GM12878 (cell line): Measurements from ENCODE around the gene PCDHA7.

Experiments used
- CHD2 ChIP-seq: IDR thresholded peaks from 2 replicates; pipeline ENCODE4 v1.6.1; 2011; ENCODE audit warnings: low read depth, low read length, improper control_type of control experiment, borderline replicate concordance
- NFIC ChIP-seq: IDR thresholded peaks from 2 replicates; pipeline ENCODE4 v1.6.1; 2012; ENCODE audit warnings: low read depth, mild to moderate bottlenecking, inconsistent platforms, low read length, moderate library complexity
- NR2C2 ChIP-seq: IDR thresholded peaks from 2 replicates; pipeline ENCODE4 v1.6.1; 2011; ENCODE audit warnings: borderline replicate concordance, low read depth; ENCODE audit not compliant: control insufficient read depth, insufficient read length
- PML ChIP-seq: IDR thresholded peaks from 2 replicates; pipeline ENCODE4 v1.6.1; 2012; ENCODE audit warnings: low read length, inconsistent platforms
- SMARCA5 ChIP-seq: fragments of 450-650 bp; IDR thresholded peaks from 2 replicates; pipeline ENCODE4 v1.6.1; 2017; ENCODE audit warnings: mild to moderate bottlenecking
- TCF12 ChIP-seq: IDR thresholded peaks from 2 replicates; pipeline ENCODE4 v1.6.1; 2011; ENCODE audit warnings: low read depth, mild to moderate bottlenecking, low read length
- ZSCAN29 ChIP-seq: fragments of 450-650 bp; IDR thresholded peaks from 2 replicates; pipeline ENCODE4 v1.6.1; 2017; ENCODE audit warnings: mild to moderate bottlenecking, moderate library complexity
- TF ChIP-seq, protein P1 (sequence below): IDR thresholded peaks from 2 replicates; pipeline ENCODE4 v1.6.1; 2012; ENCODE audit warnings: low read length, inconsistent platforms
- TF ChIP-seq, protein P2 (sequence below): IDR thresholded peaks from 2 replicates; pipeline ENCODE4 v1.6.1; 2011; ENCODE audit warnings: mild to moderate bottlenecking, low read depth, low read length, moderate library complexity; ENCODE audit not compliant: insufficient replicate concordance
- TF ChIP-seq, protein P3 (sequence below), 3 experiments: IDR thresholded peaks in 2 of 3; conservative IDR thresholded peaks in 1 of 3; 2 replicates each; pipeline ENCODE4 v1.5.1; 2011; ENCODE audit warnings: low read depth in 3 of 3, low read length in 3 of 3, mild to moderate bottlenecking in 3 of 3, control low read depth in 2 of 3, moderate library complexity in 2 of 3, inconsistent platforms in 1 of 3, mixed read lengths in 1 of 3; ENCODE audit not compliant: control insufficient read depth in 2 of 3, insufficient read depth in 1 of 3; ENCODE audit errors: extremely low read depth in 1 of 3
- TF ChIP-seq, protein P4 (sequence below): fragments of 450-650 bp; IDR thresholded peaks from 2 replicates; pipeline ENCODE4 v1.6.1; 2014; ENCODE audit warnings: mild to moderate bottlenecking

DNA sequence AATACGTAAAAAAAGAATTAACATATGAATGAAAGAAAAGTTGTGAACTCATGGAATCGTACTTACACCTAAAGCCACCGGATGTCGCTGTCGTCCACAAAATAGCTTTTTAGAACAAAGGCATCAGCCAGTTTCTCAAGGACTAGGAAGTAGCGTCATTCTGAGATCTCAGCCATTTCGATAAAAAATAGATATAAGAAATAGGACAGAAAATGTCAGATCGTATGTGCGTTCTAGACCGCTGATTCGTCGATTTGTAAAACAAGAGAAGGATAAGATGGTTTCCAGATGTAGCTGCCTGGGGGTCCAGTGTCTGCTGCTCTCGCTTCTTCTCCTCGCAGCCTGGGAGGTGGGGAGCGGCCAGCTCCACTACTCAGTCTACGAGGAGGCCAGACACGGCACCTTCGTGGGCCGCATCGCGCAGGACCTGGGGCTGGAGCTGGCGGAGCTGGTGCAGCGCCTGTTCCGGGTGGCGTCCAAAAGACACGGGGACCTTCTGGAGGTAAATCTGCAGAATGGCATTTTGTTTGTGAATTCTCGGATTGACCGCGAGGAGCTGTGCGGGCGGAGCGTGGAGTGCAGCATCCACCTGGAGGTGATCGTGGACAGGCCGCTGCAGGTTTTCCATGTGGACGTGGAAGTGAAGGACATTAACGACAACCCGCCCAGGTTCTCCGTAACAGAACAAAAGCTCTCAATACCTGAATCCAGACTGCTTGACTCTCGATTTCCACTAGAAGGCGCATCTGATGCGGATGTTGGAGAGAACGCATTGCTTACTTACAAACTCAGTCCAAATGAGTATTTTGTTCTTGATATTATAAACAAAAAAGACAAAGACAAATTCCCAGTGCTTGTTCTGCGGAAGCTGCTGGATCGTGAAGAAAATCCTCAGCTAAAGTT, 22.0 kb downstream of the PCDHA7 start, which contains the start of gene PCDHA10:
- TF ChIP-seq SMARCA5, result no peak
- TF ChIP-seq ZSCAN29, result no peak
- TF ChIP-seq, protein P1, sequence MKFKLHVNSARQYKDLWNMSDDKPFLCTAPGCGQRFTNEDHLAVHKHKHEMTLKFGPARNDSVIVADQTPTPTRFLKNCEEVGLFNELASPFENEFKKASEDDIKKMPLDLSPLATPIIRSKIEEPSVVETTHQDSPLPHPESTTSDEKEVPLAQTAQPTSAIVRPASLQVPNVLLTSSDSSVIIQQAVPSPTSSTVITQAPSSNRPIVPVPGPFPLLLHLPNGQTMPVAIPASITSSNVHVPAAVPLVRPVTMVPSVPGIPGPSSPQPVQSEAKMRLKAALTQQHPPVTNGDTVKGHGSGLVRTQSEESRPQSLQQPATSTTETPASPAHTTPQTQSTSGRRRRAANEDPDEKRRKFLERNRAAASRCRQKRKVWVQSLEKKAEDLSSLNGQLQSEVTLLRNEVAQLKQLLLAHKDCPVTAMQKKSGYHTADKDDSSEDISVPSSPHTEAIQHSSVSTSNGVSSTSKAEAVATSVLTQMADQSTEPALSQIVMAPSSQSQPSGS, result no peak
- TF ChIP-seq, protein P2, sequence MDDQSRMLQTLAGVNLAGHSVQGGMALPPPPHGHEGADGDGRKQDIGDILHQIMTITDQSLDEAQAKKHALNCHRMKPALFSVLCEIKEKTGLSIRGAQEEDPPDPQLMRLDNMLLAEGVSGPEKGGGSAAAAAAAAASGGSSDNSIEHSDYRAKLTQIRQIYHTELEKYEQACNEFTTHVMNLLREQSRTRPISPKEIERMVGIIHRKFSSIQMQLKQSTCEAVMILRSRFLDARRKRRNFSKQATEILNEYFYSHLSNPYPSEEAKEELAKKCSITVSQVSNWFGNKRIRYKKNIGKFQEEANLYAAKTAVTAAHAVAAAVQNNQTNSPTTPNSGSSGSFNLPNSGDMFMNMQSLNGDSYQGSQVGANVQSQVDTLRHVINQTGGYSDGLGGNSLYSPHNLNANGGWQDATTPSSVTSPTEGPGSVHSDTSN, result no peak
- TF ChIP-seq, protein P3, sequence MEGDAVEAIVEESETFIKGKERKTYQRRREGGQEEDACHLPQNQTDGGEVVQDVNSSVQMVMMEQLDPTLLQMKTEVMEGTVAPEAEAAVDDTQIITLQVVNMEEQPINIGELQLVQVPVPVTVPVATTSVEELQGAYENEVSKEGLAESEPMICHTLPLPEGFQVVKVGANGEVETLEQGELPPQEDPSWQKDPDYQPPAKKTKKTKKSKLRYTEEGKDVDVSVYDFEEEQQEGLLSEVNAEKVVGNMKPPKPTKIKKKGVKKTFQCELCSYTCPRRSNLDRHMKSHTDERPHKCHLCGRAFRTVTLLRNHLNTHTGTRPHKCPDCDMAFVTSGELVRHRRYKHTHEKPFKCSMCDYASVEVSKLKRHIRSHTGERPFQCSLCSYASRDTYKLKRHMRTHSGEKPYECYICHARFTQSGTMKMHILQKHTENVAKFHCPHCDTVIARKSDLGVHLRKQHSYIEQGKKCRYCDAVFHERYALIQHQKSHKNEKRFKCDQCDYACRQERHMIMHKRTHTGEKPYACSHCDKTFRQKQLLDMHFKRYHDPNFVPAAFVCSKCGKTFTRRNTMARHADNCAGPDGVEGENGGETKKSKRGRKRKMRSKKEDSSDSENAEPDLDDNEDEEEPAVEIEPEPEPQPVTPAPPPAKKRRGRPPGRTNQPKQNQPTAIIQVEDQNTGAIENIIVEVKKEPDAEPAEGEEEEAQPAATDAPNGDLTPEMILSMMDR (IDR thresholded peaks at IDR 0.05 in 2 of 3, conservative IDR thresholded peaks at IDR 0.05 in 1 of 3; ENCODE audit: control insufficient read depth in 2 of 3, extremely low read depth in 1 of 3, insufficient read depth in 1 of 3, low read depth in 3 of 3, low read length in 3 of 3), result no peak
- TF ChIP-seq, protein P4, sequence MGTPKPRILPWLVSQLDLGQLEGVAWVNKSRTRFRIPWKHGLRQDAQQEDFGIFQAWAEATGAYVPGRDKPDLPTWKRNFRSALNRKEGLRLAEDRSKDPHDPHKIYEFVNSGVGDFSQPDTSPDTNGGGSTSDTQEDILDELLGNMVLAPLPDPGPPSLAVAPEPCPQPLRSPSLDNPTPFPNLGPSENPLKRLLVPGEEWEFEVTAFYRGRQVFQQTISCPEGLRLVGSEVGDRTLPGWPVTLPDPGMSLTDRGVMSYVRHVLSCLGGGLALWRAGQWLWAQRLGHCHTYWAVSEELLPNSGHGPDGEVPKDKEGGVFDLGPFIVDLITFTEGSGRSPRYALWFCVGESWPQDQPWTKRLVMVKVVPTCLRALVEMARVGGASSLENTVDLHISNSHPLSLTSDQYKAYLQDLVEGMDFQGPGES, result no peak
- no peak for TF ChIP-seq CHD2
- TF ChIP-seq PML, result no peak
- TF ChIP-seq NR2C2, result no peak
- no peak for TF ChIP-seq TCF12
- no peak for TF ChIP-seq NFIC
